GM12878 (cell line): Measurements from ENCODE around the gene NLRC5. TPM values are rescaled to one million over a fixed set of nuclear protein-coding genes. Genes with fewer than 3 reads are reported as not detected.

Experiments
- ATAC-seq: fragments of 200-7000 bp; cut with Tn5 transposase; 3 replicates; pipeline ENCODE4 v1.9.1; 2020; ENCODE audit warnings: mild to moderate bottlenecking, moderate library complexity
- BruUV-seq: library from RNA; stranded (reverse); fragments of 400-500 nt; replicated peaks from 2 replicates; lab custom pipeline; 2021; lab: Mats Ljungman, UMichigan
- CTCF ChIA-PET: fragments of 300-600 bp; sonication (Branson Sonifier 250); formaldehyde crosslinking; extraction: SDS; loops from one replicate; lab custom pipeline; 2021; ENCODE audit warnings: inconsistent platforms; lab: Yijun Ruan, JAX
- POLR2A ChIA-PET: fragments of 350-600 bp; formaldehyde crosslinking; extraction: SDS; loops from one replicate; lab custom pipeline; 2021; ENCODE audit warnings: inconsistent platforms; lab: Charles Lee
- RAD21 ChIA-PET: fragments of 300-600 bp; sonication (Branson Sonifier 250); formaldehyde crosslinking; loops from one replicate; lab custom pipeline; 2023; ENCODE audit warnings: antibody characterized with exemption; ENCODE audit not compliant: unreplicated experiment; lab: Charles Lee
- SMC1A ChIA-PET: fragments of 300-600 bp; sonication (Branson Sonifier 250); formaldehyde crosslinking; loops from one replicate; lab custom pipeline; 2023; ENCODE audit not compliant: unreplicated experiment, uncharacterized antibody; lab: Charles Lee
- DNase-seq: peaks from one replicate; pipeline ENCODE4 v3.0.0-alpha.2; 2011; ENCODE audit warnings: low read depth, low spot score
- FAIRE-seq: peaks from 3 replicates; lab custom pipeline; 2011; peaks lifted over from hg19 to GRCh38; lab: Jason Lieb, UNC
- H2AFZ ChIP-seq: 2 replicates; pipeline ENCODE4 v1.6.0; 2011; ENCODE audit warnings: low read depth, low read length, control low read depth; ENCODE audit not compliant: control insufficient read depth
- H3K27ac ChIP-seq: 2 replicates; pipeline ENCODE4 v1.5.1; 2011; ENCODE audit warnings: control low read depth; ENCODE audit not compliant: control insufficient read depth, insufficient read depth
- H3K27me3 ChIP-seq, 2 experiments: replicated peaks in 1 of 2; 2 replicates each; pipeline versions ENCODE4 v1.6.0 to v1.6.1; 2011; ENCODE audit warnings: low read length in 1 of 2; ENCODE audit not compliant: control insufficient read depth in 2 of 2, insufficient read depth in 2 of 2
- H3K36me3 ChIP-seq, 2 experiments: 2 replicates each; pipeline ENCODE4 v1.5.1; 2011; ENCODE audit warnings: low read length in 1 of 2; ENCODE audit not compliant: control insufficient read depth in 2 of 2, insufficient read depth in 2 of 2
- H3K4me1 ChIP-seq: 2 replicates; pipeline ENCODE4 v1.6.1; 2011; ENCODE audit warnings: mild to moderate bottlenecking, low read length, moderate library complexity, mixed read lengths; ENCODE audit not compliant: control insufficient read depth, insufficient read depth
- H3K4me2 ChIP-seq: 2 replicates; pipeline ENCODE4 v1.6.0; 2011; ENCODE audit warnings: control low read depth; ENCODE audit not compliant: control insufficient read depth, insufficient read depth
- H3K4me3 ChIP-seq: fragments of 200-600 bp; sonication (generic); 2 replicates; pipeline ENCODE4 v1.5.1; 2016
- H3K79me2 ChIP-seq: 2 replicates; pipeline ENCODE4 v1.6.0; 2011; ENCODE audit warnings: low read length; ENCODE audit not compliant: control insufficient read depth, insufficient read depth
- H3K9ac ChIP-seq: 2 replicates; pipeline ENCODE4 v1.8.0; 2011; ENCODE audit warnings: low read length, control low read depth, mixed read lengths; ENCODE audit not compliant: control insufficient read depth, insufficient read depth
- H3K9me3 ChIP-seq: replicated peaks from 3 replicates; pipeline ENCODE4 v1.5.1; 2011; ENCODE audit warnings: mild to moderate bottlenecking, low read length; ENCODE audit not compliant: control insufficient read depth, insufficient read depth
- H4K20me1 ChIP-seq: 2 replicates; pipeline ENCODE4 v1.6.0; 2011; ENCODE audit not compliant: control insufficient read depth, insufficient read depth
- ATF3 ChIP-seq: IDR thresholded peaks from 2 replicates; pipeline ENCODE4 v1.6.1; 2011; ENCODE audit warnings: low read depth, mild to moderate bottlenecking, low read length, moderate library complexity, borderline replicate concordance; ENCODE audit errors: extremely low read depth
- CBX3 ChIP-seq: fragments of 200-600 bp; sonication (generic); IDR thresholded peaks from 2 replicates; pipeline ENCODE4 v1.6.1; 2016; ENCODE audit warnings: low read depth, borderline replicate concordance
- CHD4 ChIP-seq: fragments of 200-600 bp; sonication (generic); IDR thresholded peaks from 2 replicates; pipeline ENCODE4 v1.6.1; 2016; ENCODE audit warnings: mild to moderate bottlenecking
- EP300 ChIP-seq, 2 experiments: fragments of 150-350 bp in 1 of 2; IDR thresholded peaks; 2 replicates each; pipeline ENCODE4 v1.6.1; 2011 to 2012; ENCODE audit warnings: low read depth in 2 of 2, low read length in 2 of 2, borderline replicate concordance in 1 of 2, improper control_type of control experiment in 1 of 2, inconsistent platforms in 1 of 2; ENCODE audit not compliant: control insufficient read depth in 1 of 2
- KLF5 ChIP-seq: fragments of 450-650 bp; IDR thresholded peaks from 2 replicates; pipeline ENCODE4 v1.6.1; 2014; ENCODE audit warnings: mild to moderate bottlenecking; ENCODE audit not compliant: partially characterized antibody
- MYC ChIP-seq: IDR thresholded peaks from 2 replicates; pipeline ENCODE4 v1.6.1; 2011; ENCODE audit warnings: mild to moderate bottlenecking, low read length, moderate library complexity, inconsistent platforms; ENCODE audit not compliant: insufficient read depth, insufficient replicate concordance, insufficient read length, severe bottlenecking
- PAX5 ChIP-seq: IDR thresholded peaks from 2 replicates; pipeline ENCODE4 v1.6.1; 2011; ENCODE audit warnings: low read depth, low read length, borderline replicate concordance
- PML ChIP-seq: IDR thresholded peaks from 2 replicates; pipeline ENCODE4 v1.6.1; 2012; ENCODE audit warnings: low read length, inconsistent platforms
- RAD51 ChIP-seq: fragments of 450-650 bp; IDR thresholded peaks from 2 replicates; pipeline ENCODE4 v1.6.1; 2016; ENCODE audit warnings: moderate library complexity, mild to moderate bottlenecking, inconsistent platforms
- RELB ChIP-seq: fragments of 450-650 bp; IDR thresholded peaks from 2 replicates; pipeline ENCODE4 v1.6.1; 2017; ENCODE audit warnings: low read depth, mild to moderate bottlenecking, moderate library complexity
- SMARCA5 ChIP-seq: fragments of 450-650 bp; IDR thresholded peaks from 2 replicates; pipeline ENCODE4 v1.6.1; 2017; ENCODE audit warnings: mild to moderate bottlenecking
- SREBF2 ChIP-seq: IDR thresholded peaks from 2 replicates; pipeline ENCODE4 v1.6.1; 2012; ENCODE audit warnings: mild to moderate bottlenecking, low read length
- USF1 ChIP-seq: IDR thresholded peaks from 2 replicates; pipeline ENCODE4 v1.6.1; 2011; ENCODE audit warnings: borderline replicate concordance, low read depth, mild to moderate bottlenecking, moderate library complexity, mixed read lengths, low read length; ENCODE audit not compliant: insufficient read depth; ENCODE audit errors: extremely low read length
- YY1 ChIP-seq: IDR thresholded peaks from 2 replicates; pipeline ENCODE4 v1.6.1; 2011; ENCODE audit warnings: low read depth, mild to moderate bottlenecking, low read length
- WGBS: methylation state at CpG from one replicate; pipeline ENCODE4 v1.1.6; 2016; ENCODE audit warnings: low lambda C conversion rate; ENCODE audit not compliant: insufficient replicate concordance, insufficient coverage; ENCODE audit errors: missing lambda C conversion rate; 5-methylcytosine and 5-hydroxymethylcytosine counted together
- in situ Hi-C: fragments of 300-500 bp; cut with MboI; formaldehyde crosslinking; loops from 9 replicates; pipeline ENCODE4 v1.14.3; 2018; ENCODE audit warnings: mixed read lengths
- intact Hi-C: fragments of 100-400 bp; cut with micrococcal nuclease; formaldehyde crosslinking; loops from one replicate; pipeline ENCODE4 v1.14.2; 2022; ENCODE audit not compliant: unreplicated experiment
- polyA plus RNA-seq, 11 experiments: library from polyadenylated mRNA; depleted of rRNA in 4 of 11; unstranded in 6 of 11; stranded (reverse) in 5 of 11; fragments of >200 nt; fragmentation: Nextera tagmentation in 4 of 11; fragmentation: Illumina TruSeq in 1 of 11; extraction: Ambion mirVana in 4 of 11; extraction: Trizol in 1 of 11; gene quantifications; 1 replicate in 1 of 11; 2 replicates in 10 of 11; pipeline versions ENCODE4 v1.2.1 to v1.2.3, GENCODE V29; 2011 to 2016; ENCODE audit warnings: inconsistent platforms in 2 of 11, missing spikeins in 2 of 11, low read depth in 1 of 11
- total RNA-seq, 4 experiments: library from RNA; depleted of rRNA in 3 of 4; stranded (reverse); fragments of >200 nt in 3 of 4; fragmentation: Illumina TruSeq in 1 of 4; extraction: Trizol in 1 of 4; gene quantifications; 2 replicates each; pipeline versions ENCODE4 v1.2.1 to v1.2.3, GENCODE V29; 2013 to 2021

Gene NLRC5
- total and polyA plus RNA-seq, 10 of the 15 experiments (the other 5 are each of a cell fraction or from before 2014, with no cell fraction given): 13.1 to 105 (median 57.3) TPM

- TF ChIP-seq RELB (no peak), KLF5 (no peak)
Observed at GRCh38 chr16:56969769-56970168, 19.6 kb upstream of the NLRC5 start (continued).

DNA sequence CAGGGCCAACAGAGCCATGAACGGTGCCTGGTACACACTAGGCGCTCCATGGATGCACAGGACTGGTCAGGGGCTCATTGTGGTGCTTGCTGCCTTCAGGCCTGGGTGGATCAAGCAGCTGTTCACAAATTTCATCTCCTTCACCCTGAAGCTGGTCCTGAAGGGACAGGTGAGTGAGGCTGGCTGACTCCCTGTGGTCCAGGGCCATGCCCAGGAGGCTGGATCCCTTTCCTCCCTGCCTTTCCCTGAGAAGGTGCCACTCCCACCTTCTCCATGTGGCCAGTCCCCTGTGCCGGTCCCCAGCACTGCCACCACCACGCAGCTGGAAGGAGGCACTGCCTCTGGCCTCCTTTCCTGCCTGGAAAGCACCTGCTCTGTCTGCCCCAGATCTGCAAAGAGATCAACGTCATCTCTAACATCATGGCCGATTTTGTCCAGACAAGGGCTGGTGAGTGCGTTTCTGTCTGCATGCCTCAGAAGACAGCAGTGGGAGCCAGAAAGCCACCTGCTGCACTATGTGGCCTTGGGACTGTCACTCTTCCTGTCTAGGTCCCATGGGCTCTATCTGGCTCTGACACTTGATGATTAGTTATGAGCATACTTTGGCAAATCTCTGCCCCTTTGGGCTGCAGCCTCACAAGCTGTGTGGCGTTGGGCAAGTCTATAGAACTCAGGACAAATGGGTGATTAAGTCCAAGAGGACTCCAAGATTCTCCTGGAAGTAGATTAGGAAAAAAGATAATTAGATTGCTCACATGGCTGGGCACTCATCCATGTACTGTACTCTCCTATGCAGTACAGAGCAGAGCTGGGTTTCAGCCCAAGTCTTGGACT, 18.2 kb upstream of the NLRC5 start:
- Histone ChIP-seq H3K27me3 (no peaks in the 10 kb centered on the region), H3K4me1 (peaks cover 46% of the 10 kb centered on the region), H2AFZ (peak overlapping the region; percentile 63)
- peak; percentile 37 to 70; a peak in 2 of 4 replicates for TF ChIP-seq EP300 (IDR thresholded peaks at IDR 0.05; ENCODE audit: borderline replicate concordance in 1 of 2, control insufficient read depth in 1 of 2, low read depth in 2 of 2, low read length in 2 of 2)
- no peak for TF ChIP-seq ATF3
- no peak for TF ChIP-seq RAD51
- TF ChIP-seq CHD4: no peak
- no peak for TF ChIP-seq CBX3
- peak; percentile 26 for TF ChIP-seq MYC
- no peak for TF ChIP-seq SREBF2
- TF ChIP-seq PML: no peak
- peak; percentile 83 for TF ChIP-seq YY1
- TF ChIP-seq USF1: no peak
- TF ChIP-seq SMARCA5: peak; percentile 96
- peak; percentile 64; the same call in 1 of the 2 replicates for TF ChIP-seq PAX5

More for the DNA sequence above, 18.2 kb upstream of the NLRC5 start:
- ChIA-PET POLR2A (interaction anchor here (0.5 to 17.6 kb wide), 17 partner anchors 12 to 112 kb away, joined by 3 to 343 read pairs (median 4); partner anchors contain the start of gene NLRC5), CTCF (interaction anchor here (0.8 to 19.4 kb wide), 17 partner anchors 4 to 196 kb away, joined by 3 to 420 read pairs (median 6); partner anchors contain the start of genes CETP and NLRC5), SMC1A (interaction anchor here (0.7 to 31.6 kb wide), 17 partner anchors 6 to 181 kb away, joined by 3 to 604 read pairs (median 4); partner anchors contain the start of genes CETP and NLRC5), RAD21 (interaction anchor here (0.9 to 22.4 kb wide), 10 partner anchors 11 to 103 kb away, joined by 3 to 473 read pairs (median 6); partner anchors contain the start of gene NLRC5)
- Histone ChIP-seq H4K20me1 (no peaks in the 10 kb centered on the region), H3K4me3 (no peak overlapping the region), H3K79me2 (no peaks in the 10 kb centered on the region), H3K9me3 (no peaks in the 10 kb centered on the region), H3K36me3 (no peaks in the 10 kb centered on the region), H3K4me2 (peak overlapping the region; percentile 50), H3K27ac (peak overlapping the region; percentile 27; the same call in 1 of the 2 replicates), H3K9ac (no peak overlapping the region)
- FAIRE-seq (peak; percentile 64), DNase-seq (peak; percentile 80), ATAC-seq (peak; percentile 85)
- in situ Hi-C loops: loop anchor here (5.0 kb wide), 1 partner anchor 71 kb away; no protein-coding TSS in a partner anchor
- intact Hi-C loops: loop anchor here (1.0 to 5.0 kb wide), 3 partner anchors 10 to 216 kb away; partner anchors contain the start of genes NLRC5, PSME3IP1 and RSPRY1
- BruUV-seq: TSS peak; percentile 84
- WGBS: 16% methylated on average over 8 of the region's 8 CpGs
